GM12865 (cell line): Measurements from ENCODE around the gene RTP4.

Experiments
- DNase-seq: peaks from one replicate; pipeline ENCODE4 v3.0.0; 2010; ENCODE audit warnings: low read depth
- H3K4me3 ChIP-seq: 2 replicates; pipeline ENCODE4 v1.5.1; 2011; ENCODE audit warnings: mild to moderate bottlenecking, low read depth, low read length, control low read depth
- TF ChIP-seq, protein P1 (sequence below): IDR thresholded peaks from 2 replicates; pipeline ENCODE4 v1.5.1; 2011; ENCODE audit warnings: low read length, control low read depth, low read depth, inconsistent platforms; ENCODE audit not compliant: insufficient read depth; ENCODE audit errors: missing control alignments

Gene RTP4, protein sequence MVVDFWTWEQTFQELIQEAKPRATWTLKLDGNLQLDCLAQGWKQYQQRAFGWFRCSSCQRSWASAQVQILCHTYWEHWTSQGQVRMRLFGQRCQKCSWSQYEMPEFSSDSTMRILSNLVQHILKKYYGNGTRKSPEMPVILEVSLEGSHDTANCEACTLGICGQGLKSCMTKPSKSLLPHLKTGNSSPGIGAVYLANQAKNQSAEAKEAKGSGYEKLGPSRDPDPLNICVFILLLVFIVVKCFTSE

DNA sequence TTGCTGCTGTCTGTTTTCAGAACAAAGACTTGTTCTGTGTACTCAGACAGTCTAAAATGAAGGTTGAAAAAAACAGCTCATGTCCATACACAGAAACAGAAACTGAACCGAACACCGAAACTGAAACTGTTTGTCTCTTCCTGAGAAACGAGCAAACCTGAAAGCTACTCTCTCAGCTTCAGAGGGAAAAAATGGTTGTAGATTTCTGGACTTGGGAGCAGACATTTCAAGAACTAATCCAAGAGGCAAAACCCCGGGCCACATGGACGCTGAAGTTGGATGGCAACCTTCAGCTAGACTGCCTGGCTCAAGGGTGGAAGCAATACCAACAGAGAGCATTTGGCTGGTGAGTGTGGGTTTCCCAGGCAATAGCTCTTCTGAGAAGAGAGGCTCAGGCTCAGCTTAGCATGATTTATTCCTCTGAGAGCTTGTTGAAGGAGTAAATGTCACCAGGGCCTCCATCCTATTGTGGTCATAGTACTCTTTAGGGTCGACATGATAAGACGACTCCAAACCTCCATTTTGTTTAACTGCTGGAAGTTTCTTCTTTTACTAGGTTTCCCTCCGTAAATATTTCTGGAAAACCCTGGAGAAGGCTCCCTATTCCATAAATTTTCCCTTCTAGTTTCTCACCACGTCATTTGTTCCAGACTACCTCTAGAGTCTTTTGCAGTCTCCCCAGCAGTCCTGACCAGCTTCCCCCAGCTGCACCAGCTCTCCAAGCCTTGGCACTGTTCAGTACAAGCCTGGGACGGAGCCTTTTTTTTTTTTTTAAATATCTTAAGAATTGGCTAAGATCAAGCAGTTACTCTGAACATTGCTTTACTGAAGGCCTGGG, at the start of gene RTP4:
TSS of gene RTP4 (plus strand) at position 135 of the 838 bp plus-strand sequence. CDS start at position 192, 57 bp downstream.
- peak; percentile 85 for DNase-seq
- peak within 1 kb of the TSS; percentile 66 for H3K4me3 ChIP-seq

DNA sequence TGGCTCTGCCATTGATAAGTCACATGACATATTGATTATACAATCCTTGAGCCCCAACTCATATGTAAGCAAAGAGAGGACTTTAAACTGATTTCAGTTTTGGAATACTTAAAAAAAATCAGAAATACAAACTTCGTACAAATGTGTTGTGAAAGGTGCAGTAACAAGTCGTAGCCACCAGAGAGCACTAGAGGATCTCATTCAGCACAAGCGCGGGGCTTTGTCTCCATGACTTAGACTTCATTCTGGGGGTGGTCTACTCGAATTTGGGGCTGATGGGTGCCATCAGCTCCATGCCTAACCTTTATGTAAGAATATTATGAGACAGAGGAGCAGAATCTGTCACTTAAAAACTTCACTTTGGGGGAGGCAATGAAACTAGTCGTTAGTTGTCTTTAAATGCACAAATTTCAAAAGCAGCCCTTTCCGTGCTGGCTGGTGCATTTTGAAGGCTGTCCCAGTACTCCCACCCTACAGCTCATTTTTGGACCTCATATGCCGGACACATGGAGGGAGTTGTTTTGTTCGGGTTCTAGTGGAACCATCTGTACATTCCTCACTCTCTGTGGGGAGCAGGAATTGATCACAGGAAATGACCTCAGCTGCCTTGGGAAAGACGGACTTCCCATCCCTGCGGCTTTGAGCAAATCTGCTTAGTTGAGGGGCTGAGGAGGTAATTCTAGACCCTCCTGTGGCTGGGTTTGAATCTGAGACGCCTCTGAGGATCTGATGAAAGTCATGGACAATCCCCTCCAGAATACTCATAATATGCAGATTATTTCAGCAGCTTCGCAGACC, 49.2 kb upstream of the RTP4 start:
- H3K4me3 ChIP-seq: no peak overlapping the region
- DNase-seq: peak; percentile 66

More for the DNA sequence above, at the start of gene RTP4:
- TF ChIP-seq, protein P1, sequence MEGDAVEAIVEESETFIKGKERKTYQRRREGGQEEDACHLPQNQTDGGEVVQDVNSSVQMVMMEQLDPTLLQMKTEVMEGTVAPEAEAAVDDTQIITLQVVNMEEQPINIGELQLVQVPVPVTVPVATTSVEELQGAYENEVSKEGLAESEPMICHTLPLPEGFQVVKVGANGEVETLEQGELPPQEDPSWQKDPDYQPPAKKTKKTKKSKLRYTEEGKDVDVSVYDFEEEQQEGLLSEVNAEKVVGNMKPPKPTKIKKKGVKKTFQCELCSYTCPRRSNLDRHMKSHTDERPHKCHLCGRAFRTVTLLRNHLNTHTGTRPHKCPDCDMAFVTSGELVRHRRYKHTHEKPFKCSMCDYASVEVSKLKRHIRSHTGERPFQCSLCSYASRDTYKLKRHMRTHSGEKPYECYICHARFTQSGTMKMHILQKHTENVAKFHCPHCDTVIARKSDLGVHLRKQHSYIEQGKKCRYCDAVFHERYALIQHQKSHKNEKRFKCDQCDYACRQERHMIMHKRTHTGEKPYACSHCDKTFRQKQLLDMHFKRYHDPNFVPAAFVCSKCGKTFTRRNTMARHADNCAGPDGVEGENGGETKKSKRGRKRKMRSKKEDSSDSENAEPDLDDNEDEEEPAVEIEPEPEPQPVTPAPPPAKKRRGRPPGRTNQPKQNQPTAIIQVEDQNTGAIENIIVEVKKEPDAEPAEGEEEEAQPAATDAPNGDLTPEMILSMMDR: no peak

DNA sequence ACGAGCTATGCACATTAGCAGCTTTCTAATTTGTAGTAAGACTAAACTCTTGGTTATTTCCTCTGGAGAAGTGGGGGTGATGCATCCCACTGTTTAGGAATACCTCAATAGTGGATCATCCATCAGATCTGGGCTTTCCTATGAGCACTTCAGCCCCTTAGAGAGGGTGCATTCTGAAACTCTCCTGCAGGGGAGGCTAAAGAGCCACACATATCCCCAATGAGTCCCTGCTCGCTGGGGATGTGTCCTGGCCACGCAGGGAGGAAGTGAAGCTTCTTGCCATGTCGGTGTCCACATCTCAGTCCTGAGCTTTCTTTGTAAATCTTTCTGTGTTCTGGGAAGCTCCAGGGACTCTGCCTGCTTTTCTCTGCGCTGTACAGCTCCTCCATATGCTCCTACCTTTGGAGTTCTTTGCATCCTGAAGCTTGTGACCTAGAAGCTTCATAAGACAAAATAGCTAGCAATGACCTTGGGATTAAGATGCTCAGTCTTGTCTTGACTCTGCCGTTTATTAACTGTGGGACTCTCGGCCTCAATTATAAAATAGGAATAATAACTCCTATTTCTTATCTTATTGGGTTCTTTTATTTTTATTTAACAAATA, 48.4 kb upstream of the RTP4 start:
- peak; percentile 75 for DNase-seq
- TF ChIP-seq, protein P1: peak; percentile 97
- H3K4me3 ChIP-seq: no peak overlapping the region

More for the DNA sequence above, 49.2 kb upstream of the RTP4 start:
- TF ChIP-seq, protein P1: peak; percentile 75

GRCh38 chr3:187321766-187322165, 46.4 kb upstream of the RTP4 start:
- TF ChIP-seq, protein P1: no peak
- no peak overlapping the region for H3K4me3 ChIP-seq
- DNase-seq: no peak

- TF ChIP-seq, protein P1: no peak
- no peak overlapping the region for H3K4me3 ChIP-seq
- no peak for DNase-seq
Observed at GRCh38 chr3:187322291-187322690, 45.9 kb upstream of the RTP4 start.

DNA sequence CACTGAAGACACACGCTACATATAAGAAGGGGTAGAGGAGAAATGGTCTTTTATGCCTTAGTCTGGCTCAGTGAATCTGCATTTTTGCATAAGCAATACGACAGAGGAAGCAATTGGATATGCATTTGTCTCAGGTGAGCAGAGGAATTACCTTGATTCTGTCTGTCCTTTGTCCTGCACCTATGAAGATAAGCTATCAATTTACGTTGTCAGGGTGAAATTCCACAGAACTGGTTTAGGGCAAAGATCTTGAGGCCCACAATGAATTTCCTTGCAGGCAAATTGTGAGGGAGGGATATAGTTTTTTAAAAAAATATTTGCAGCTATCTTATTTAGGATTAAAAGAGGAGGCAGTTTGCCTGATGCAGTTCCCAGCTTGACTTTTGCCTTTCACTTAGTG, 45.1 kb upstream of the RTP4 start:
- H3K4me3 ChIP-seq: no peak overlapping the region
- no peak for DNase-seq
- TF ChIP-seq, protein P1: no peak
